ENCODE data around the gene RNLS. TPM values are rescaled to one million over a fixed set of nuclear protein-coding genes. Genes with fewer than 3 reads are reported as not detected.

The RNLS gene
- total RNA-seq, 1 experiment from 2014 or later = not detected

DNA sequence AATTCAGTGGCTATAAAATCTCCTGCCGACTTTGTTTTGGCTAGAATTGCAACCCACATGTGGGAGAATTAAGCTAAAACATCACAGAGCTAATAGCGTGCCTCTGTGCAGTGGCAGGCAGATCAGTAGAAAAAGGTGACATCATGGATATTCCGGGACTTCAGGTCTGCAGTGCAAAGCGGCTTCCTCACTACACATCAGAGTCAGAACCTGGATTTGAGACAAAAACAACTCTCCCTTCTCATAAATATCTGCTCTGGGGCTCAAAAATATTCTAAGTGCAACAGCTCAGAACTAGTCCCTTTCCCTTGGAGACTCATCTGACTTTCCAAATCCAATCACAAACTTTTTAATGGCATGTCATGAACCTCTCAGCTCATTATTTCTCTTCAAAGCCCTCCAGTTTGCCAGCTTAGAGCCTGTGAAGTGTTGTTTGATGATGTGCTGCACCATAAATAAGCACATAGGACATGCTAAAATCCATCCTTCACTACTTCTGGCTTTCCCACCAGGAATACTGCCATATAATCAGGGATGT lies 337.1 kb downstream of the RNLS start:
- Histone ChIP-seq H3K4me3 (no peak overlapping the region), H3K27ac (no peak overlapping the region), H3K4me1 (no peaks in the 10 kb centered on the region), H3K9me3 (replicated peaks) (no peaks in the 10 kb centered on the region), H3K27me3 (no peaks in the 10 kb centered on the region), H3K36me3 (no peaks in the 10 kb centered on the region)
- no peak for DNase-seq

DNA sequence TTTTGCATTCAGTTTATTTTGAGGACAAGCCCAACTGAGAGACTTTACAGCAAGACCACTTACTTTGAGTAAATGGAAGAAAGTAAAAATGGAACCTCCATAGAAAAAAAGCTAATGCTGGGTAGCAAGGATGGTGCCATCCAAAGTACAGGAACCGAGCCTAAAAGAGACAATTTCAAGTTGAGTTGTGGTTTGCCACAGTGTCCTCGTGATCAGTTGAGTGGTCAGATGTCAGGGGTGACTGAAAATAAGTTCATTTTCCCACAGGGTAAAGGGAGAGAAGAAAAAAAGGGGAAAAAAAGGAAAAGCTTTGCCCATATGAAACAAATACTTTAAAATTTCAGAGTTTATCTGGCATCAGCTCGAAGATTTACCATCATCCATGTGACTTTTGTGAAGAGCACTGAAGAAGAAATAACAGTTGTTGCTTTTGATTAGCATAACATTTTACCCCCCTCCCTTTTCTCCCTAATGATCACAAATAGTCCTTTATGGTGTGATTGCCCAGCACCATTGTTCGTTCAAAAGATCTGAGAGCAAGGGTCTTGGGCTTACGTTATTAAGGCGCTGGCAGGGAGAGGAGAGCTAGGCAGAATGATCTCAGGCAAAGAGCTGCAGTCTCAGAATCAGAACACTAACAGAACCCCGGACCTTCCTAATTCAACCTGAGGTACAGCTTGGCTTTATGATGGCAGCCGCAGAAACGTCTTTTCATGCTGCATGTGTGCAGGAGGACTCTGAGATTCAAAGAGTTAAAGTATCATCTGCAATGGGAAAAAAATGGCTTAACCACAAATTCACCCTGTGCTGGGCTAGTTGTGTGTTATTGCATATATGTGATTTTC lies 338.1 kb downstream of the RNLS start:
- Histone ChIP-seq H3K27me3 (no peaks in the 10 kb centered on the region), H3K4me1 (no peaks in the 10 kb centered on the region), H3K9me3 (replicated peaks) (no peaks in the 10 kb centered on the region), H3K4me3 (no peak overlapping the region), H3K27ac (no peak overlapping the region), H3K36me3 (no peaks in the 10 kb centered on the region)
- DNase-seq = no peak

DNA sequence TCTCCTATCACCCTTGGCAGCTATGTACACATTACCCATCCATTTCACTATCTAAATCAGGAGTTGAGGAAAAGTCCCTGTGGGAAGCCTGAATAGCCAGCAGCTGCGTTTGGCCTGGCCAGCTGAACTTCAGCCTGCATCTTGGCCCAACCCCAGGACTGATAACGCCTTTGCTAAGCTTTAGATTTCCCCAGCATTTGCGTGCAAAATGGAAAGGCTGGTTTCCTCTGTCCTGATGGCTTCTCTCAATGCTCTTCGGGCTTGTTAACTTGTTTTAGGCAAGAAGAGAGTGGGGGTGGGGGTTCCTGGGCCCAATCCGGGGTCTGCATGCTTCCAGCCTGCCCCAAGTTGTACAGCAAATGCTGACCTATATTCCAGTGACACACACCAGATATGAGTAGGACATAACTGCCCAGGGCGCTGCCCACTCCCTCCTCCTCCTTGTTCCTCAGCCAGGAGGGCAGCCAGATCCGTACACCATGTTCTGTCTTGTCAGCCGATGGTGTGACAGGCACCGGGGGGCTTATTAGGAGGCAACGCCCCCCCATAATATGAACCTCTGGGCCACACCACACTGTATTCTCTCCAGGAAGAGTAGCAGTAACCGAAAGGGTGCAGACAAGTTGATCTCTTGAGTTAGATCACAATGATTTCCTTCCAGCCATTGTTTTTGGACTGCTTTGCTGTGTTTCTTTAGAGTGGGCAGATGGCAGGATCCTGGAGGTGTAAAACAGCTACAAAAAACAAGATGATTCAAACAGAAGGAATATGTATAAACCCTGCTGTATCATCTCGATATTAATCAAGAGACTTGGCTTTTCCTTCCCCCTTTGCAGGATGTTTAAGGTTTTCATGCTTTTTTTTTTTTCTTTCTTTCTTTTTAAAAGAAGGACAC lies 339.0 kb downstream of the RNLS start:
- H3K4me3 ChIP-seq = no peak overlapping the region
- no peak overlapping the region for H3K27ac ChIP-seq
- no peaks in the 10 kb centered on the region for H3K27me3 ChIP-seq
- H3K4me1 ChIP-seq = no peaks in the 10 kb centered on the region
- no peaks in the 10 kb centered on the region for H3K36me3 ChIP-seq
- DNase-seq = no peak
- no peaks in the 10 kb centered on the region for H3K9me3 ChIP-seq (replicated peaks)

DNA sequence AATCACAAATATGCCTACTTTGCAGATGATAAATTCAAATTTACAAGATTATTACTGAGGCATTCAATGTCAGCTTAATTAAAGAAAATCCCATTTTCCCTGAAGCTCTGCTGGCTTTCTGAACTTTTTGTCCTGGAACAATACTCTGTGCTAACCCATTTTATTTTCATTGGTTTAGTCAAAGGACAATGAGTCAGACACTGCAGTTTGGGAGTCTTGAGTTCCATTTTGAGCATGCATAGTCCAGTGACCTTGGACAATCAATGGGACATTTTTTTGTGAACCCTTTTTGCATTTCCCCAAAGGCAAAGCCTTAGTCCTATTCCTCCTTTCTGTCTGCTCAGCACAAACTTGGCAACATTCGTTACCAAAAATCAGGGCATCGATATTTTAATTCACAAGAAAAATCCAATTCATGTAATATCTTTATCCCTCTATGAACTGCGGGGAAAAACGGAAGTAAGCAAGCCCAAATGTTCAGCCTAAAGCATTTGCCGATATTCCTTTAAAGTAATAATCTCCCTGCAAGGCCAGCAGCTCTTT lies 339.8 kb downstream of the RNLS start:
- DNase-seq = no peak
- H3K27ac ChIP-seq = no peak overlapping the region
- no peaks in the 10 kb centered on the region for H3K4me1 ChIP-seq
- H3K27me3 ChIP-seq = no peaks in the 10 kb centered on the region
- H3K9me3 ChIP-seq (replicated peaks) = no peaks in the 10 kb centered on the region
- no peaks in the 10 kb centered on the region for H3K36me3 ChIP-seq
- no peak overlapping the region for H3K4me3 ChIP-seq

DNA sequence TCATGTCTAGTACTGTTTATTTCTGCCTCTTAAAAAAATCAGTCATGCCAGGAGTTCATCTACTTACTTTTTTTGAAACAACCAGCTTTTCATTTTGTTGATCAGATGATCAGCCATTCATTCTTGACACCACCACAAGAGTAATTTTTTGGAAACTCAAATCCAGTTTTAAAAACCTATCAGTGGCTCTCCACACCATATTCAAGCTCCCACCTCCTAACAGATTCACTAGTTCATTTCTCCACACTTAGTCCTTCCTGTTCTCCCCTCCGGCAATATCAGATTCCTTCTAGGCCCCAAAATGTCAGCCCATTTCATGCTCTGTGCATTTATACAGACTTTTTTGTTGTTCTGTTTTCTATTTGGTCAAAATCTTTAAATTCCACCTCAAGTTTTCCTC lies 341.6 kb downstream of the RNLS start:
- DNase-seq = no peak

DNA sequence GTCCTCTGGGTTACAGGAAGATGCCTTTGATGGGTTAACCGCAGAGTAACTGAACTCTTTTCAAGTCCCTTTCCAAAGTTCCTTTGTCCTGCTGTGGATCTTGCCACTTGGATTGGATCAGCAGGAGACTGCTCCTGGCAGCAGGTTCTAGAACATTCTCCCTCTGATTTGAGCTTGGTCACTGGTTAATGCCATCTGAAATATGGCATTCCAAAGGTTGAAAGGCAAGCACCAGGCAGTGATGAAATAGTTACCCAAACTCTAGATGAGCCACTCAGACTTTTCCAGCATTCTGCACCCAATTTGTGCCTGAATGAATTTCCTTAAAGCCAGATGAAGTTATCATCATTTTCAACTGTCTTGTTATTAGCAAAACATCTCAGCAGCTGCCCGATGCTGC lies 343.9 kb downstream of the RNLS start:
- Histone ChIP-seq H3K27me3 (no peaks in the 10 kb centered on the region), H3K9me3 (replicated peaks) (no peaks in the 10 kb centered on the region), H3K4me3 (no peak overlapping the region), H3K27ac (no peak overlapping the region), H3K36me3 (no peaks in the 10 kb centered on the region), H3K4me1 (no peaks in the 10 kb centered on the region)
- no peak for DNase-seq

More for the DNA sequence above, 341.6 kb downstream of the RNLS start:
- no peak overlapping the region for H3K27ac ChIP-seq
- H3K27me3 ChIP-seq = no peaks in the 10 kb centered on the region
- no peaks in the 10 kb centered on the region for H3K9me3 ChIP-seq (replicated peaks)
- H3K4me1 ChIP-seq = no peaks in the 10 kb centered on the region
- H3K4me3 ChIP-seq = no peak overlapping the region
- no peaks in the 10 kb centered on the region for H3K36me3 ChIP-seq

DNA sequence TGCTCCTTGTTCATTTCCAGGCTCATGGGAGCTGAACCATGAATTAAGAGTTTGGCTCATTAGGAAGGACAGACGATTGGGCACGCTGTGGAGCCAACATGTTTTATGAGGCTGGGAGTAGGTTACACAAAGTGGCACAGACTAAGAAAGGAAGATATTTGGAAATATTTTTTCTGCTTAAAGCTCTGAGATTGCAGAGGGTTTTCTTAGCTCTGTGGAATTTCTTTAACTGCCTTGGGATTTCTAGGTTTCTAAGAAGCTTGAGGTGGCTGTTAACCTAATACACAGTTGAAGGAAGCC lies 344.6 kb downstream of the RNLS start:
- H3K27ac ChIP-seq = no peak overlapping the region
- no peaks in the 10 kb centered on the region for H3K4me1 ChIP-seq
- H3K27me3 ChIP-seq = no peaks in the 10 kb centered on the region
- no peaks in the 10 kb centered on the region for H3K36me3 ChIP-seq
- no peaks in the 10 kb centered on the region for H3K9me3 ChIP-seq (replicated peaks)
- DNase-seq = no peak
- H3K4me3 ChIP-seq = no peak overlapping the region

DNA sequence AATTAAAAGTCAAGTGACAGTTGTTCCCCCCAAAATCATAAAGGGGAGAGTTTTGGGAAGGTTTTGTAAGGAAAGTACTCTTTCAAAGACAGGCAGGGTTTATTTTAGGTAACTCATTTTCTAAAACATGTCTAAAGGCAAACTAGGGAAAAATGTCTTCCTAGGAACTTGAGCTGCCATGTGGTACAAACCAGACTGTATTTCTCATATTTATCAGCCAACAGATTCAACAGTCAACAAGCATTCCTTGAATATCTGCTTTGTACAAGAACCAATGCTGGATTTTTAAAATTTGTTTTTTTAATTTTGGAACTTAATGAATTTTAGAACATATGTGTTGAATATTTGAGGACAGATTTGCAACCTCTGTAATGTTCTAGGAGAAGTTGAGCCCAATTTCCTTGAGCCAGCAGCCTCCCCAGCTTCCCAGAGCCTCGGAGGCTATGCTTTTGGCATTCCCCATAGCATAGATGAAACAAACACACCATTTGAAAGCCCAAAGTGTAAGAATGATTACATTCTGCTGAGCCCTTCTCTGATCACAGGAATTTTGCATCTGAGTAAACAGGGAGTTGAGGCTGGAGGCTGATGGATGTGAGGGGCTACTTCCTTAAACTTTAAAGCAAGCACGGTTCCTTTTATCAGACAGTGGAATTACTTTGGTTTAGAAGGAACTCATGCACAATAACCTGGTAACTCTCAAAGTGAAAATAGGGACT lies 345.1 kb downstream of the RNLS start:
- H3K4me3 ChIP-seq = no peak overlapping the region
- H3K27ac ChIP-seq = no peak overlapping the region
- no peaks in the 10 kb centered on the region for H3K9me3 ChIP-seq (replicated peaks)
- H3K4me1 ChIP-seq = no peaks in the 10 kb centered on the region
- H3K27me3 ChIP-seq = no peaks in the 10 kb centered on the region
- no peak for DNase-seq
- no peaks in the 10 kb centered on the region for H3K36me3 ChIP-seq

DNA sequence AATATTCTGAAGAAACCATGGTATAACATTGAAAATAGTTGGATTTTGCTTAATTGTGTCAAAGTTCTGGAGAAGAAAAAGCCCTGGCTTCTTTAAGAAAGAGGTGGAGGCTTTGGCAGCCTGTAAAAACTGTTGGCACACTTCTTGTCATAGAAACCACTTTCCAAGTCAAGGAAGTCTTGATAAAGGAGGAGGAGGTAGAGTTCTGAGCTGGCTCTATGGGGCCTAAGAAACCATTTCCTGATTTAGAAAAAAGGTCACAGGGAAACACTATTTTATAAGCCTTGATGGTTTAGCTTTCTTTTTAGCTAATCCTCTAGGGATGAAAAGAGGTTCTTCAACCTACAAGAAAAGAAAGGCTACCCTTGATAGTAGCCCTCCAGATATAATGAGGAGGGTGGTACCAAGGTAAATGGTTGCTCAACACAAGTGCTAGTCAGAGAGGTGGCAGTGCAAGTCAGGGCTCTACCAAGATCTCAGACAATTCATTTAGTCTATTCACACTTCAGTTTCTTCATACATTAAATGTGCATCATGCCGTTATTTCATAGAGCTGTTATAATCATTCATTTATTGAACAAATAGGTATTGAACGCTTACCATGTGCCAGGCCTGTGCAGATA lies 346.9 kb downstream of the RNLS start:
- no peak overlapping the region for H3K27ac ChIP-seq
- no peak for DNase-seq
- no peaks in the 10 kb centered on the region for H3K9me3 ChIP-seq (replicated peaks)

DNA sequence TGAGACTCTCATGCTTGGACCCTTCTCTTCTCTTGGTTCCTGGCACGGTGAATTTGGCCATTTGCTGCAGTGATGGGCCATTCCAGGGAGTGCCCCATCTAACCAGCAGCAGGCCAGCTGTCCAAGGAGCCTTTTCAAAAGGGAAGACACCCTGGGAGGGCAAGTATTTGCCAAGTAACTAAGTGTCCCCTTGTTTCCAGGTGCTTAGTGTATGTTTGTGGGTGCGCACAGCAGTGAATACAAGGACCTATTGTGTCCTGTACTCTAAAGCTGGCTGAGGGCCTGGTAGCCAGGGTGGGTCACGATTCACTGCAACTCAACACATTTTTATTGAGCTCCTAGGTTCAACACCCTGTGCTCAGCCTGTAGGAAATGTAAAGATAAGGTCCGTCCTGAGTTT lies 348.8 kb downstream of the RNLS start:
- Histone ChIP-seq H3K27me3 (no peaks in the 10 kb centered on the region), H3K36me3 (no peaks in the 10 kb centered on the region), H3K9me3 (replicated peaks) (no peaks in the 10 kb centered on the region), H3K27ac (no peak overlapping the region), H3K4me3 (no peak overlapping the region), H3K4me1 (no peaks in the 10 kb centered on the region)
- DNase-seq = no peak

More for the DNA sequence above, 346.9 kb downstream of the RNLS start:
- Histone ChIP-seq H3K4me1 (no peaks in the 10 kb centered on the region), H3K27me3 (no peaks in the 10 kb centered on the region), H3K36me3 (no peaks in the 10 kb centered on the region), H3K4me3 (no peak overlapping the region)

DNA sequence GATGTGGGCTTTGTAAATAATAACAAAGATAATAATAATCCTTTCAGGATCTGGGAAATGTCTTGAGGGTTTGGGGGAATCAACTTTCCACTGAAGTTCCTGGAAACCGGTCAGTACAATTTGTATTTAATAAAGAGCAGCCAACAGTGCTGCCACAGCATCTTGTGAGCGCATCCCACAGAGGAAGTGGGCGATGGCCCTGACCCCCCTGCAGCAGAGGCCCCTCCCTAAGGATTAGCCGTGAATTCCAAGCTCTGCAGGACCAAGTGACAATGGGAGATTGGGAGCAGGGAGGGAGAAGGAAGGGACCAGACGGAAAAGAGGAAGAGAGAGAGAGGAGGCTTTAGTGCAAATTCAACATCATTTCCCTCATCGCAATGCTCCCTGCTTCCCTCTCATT lies 349.2 kb downstream of the RNLS start:
- no peak for DNase-seq
- H3K27me3 ChIP-seq = no peaks in the 10 kb centered on the region
- no peak overlapping the region for H3K27ac ChIP-seq

DNA sequence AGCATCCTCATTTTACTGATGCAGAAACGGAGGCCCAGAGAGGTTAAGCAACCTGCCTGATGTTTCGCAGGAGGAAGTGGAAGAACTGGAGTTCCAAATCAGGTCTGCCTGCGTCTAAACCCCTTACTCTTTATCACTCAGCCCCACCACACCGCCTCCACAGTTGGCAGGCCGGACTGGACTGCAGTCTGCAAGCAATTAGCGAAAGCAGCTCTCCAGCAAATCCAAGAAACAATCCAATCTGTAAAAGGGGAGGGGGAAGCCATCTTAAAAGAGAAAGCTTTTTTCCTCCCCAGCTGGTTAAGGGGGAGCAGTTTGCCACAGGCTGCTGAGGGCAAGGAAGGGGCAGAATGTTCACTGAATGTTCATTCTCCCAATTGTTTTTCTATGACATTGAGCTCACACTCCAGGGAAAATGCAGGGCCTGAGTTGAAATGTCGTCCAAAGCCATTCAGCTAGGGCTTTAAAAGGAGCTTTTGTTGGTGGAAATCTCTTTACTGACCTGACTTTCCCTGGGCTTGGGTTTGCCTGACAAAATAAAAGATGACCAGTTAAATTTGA lies 350.1 kb downstream of the RNLS start:
- Histone ChIP-seq H3K4me1 (no peaks in the 10 kb centered on the region), H3K36me3 (no peaks in the 10 kb centered on the region), H3K27me3 (no peaks in the 10 kb centered on the region), H3K27ac (no peak overlapping the region), H3K4me3 (no peak overlapping the region), H3K9me3 (replicated peaks) (no peaks in the 10 kb centered on the region)
- no peak for DNase-seq

More for the DNA sequence above, 349.2 kb downstream of the RNLS start:
- Histone ChIP-seq H3K36me3 (no peaks in the 10 kb centered on the region), H3K9me3 (replicated peaks) (no peaks in the 10 kb centered on the region), H3K4me3 (no peak overlapping the region), H3K4me1 (no peaks in the 10 kb centered on the region)

DNA sequence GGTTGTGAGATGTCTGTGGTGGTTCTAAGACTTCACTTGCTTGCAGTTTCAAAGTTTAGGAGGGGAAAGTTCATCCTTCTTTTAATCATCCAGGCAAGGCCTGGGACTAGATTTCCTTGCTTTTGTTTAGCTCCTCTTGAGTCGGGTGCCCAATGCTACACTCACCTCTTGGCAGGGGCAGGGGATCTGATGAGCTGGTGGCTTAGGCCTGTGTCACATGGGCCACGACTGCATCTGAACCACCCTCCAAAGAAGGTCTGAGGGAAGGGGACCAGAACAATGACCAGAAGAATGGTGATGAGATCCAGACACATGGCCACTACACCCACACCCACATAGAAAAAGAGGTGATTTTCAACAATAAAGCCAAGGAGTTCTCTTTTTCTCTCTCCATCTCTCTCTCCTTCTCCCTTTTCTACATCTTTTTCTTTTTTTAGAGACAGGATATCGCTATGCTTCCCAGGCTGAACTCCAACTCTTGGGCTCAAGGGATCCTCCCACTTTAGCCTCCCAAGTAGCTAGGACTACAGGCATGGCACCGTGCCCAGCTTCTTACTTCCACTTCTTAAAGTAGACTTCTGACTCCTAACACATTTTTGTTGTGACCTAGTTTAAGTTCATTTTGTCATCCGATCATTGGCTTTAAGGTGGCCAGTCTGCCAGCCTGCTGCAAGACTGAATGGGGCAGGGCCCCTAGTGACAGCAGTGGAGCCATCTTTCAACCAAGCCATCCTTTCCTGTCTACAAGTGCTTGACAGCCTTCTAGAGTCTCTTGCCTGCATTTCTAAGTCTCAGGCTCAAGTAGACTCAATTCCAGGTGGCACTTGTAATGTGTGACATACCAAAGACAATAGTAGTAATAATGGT lies 350.9 kb downstream of the RNLS start:
- Histone ChIP-seq H3K4me3 (no peak overlapping the region), H3K4me1 (no peaks in the 10 kb centered on the region), H3K9me3 (replicated peaks) (no peaks in the 10 kb centered on the region), H3K36me3 (no peaks in the 10 kb centered on the region), H3K27ac (no peak overlapping the region), H3K27me3 (no peaks in the 10 kb centered on the region)
- DNase-seq = no peak
